Colonic mucosa (tissue), 4 donors: ENCODE data around the gene COBL. TPM values are rescaled to one million over a fixed set of nuclear protein-coding genes. Genes with fewer than 3 reads are reported as not detected.

Experiments
- DNase-seq: peaks from one replicate; pipeline ENCODE4 v3.0.0-alpha.2; 2020
- H3K27ac ChIP-seq: fragments of 200-600 bp; one replicate; pipeline ENCODE4 v1.8.0; 2021
- H3K27me3 ChIP-seq: fragments of 200-600 bp; one replicate; pipeline ENCODE4 v1.8.0; 2021
- H3K36me3 ChIP-seq: fragments of 200-600 bp; one replicate; pipeline ENCODE4 v1.8.0; 2021
- H3K4me1 ChIP-seq: fragments of 200-600 bp; one replicate; pipeline ENCODE4 v1.8.0; 2021; ENCODE audit warnings: mild to moderate bottlenecking
- H3K4me3 ChIP-seq: fragments of 200-600 bp; one replicate; pipeline ENCODE4 v1.8.0; 2021
- H3K9ac ChIP-seq, 2 donors: one replicate each; pipeline ENCODE4 v1.7.0; 2013; ENCODE audit warnings: control low read depth in 2 of 2, low read depth in 2 of 2, low read length in 2 of 2
- H3K9me3 ChIP-seq: fragments of 200-600 bp; one replicate; pipeline ENCODE4 v1.8.0; 2021
- intact Hi-C: fragments of 100-400 bp; cut with DNase I; formaldehyde crosslinking; loops from one replicate; pipeline ENCODE4 v1.14.1; 2022
- total RNA-seq, 2 donors: library from RNA; stranded (reverse); fragmentation: NEBNext Ultra II Directional in 1 of 2; extraction: Animal tissue kit (Norgen Biotek cat#: 25700) in 1 of 2; gene quantifications; one replicate each; pipeline ENCODE4 v1.2.1, GENCODE V29; 2021
- TF ChIP-seq, protein P1 (sequence below): fragments of 200-600 bp; IDR thresholded peaks from one replicate; pipeline ENCODE4 v1.8.0; 2022; ENCODE audit warnings: antibody characterized with exemption, mild to moderate bottlenecking
- donor health status: healthy.
- donor health status: DM: no; HTN: no; CAD: no.
- donor health status: DM: no; HTN: no; CAD: no.

COBL gene
- total RNA-seq, 2 donors from 2014 or later, result 36.8 to 49.2 TPM

DNA sequence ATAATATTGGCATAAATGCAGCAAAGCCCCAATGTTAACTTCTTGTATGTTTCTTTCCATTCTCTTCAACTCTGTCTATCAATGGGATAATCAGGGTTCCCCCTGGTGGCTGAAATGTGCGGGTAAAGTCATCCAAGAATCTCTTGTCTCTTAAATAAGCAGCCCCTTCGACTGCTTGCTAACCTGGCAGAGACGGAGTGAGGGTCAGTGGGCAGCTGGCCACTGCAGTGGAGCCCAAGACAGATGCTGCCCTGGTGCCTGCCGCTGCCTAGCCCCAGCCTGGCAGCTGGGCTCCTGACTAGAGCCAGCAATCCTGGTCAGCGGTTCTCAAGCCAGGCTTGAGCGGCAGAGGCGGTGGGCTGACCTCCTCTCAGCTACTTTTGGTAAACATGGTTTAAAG lies 248.9 kb downstream of the COBL start:
- Histone ChIP-seq H3K9ac (no peak overlapping the region), H3K4me1 (no peaks in the 10 kb centered on the region), H3K9me3 (no peaks in the 10 kb centered on the region), H3K4me3 (no peak overlapping the region), H3K27me3 (no peaks in the 10 kb centered on the region), H3K27ac (no peak overlapping the region), H3K36me3 (no peaks in the 10 kb centered on the region)
- intact Hi-C loops, result loop anchor here (10.0 kb wide), 2 partner anchors 273 to 593 kb away; no protein-coding TSS in a partner anchor
- TF ChIP-seq, protein P1, sequence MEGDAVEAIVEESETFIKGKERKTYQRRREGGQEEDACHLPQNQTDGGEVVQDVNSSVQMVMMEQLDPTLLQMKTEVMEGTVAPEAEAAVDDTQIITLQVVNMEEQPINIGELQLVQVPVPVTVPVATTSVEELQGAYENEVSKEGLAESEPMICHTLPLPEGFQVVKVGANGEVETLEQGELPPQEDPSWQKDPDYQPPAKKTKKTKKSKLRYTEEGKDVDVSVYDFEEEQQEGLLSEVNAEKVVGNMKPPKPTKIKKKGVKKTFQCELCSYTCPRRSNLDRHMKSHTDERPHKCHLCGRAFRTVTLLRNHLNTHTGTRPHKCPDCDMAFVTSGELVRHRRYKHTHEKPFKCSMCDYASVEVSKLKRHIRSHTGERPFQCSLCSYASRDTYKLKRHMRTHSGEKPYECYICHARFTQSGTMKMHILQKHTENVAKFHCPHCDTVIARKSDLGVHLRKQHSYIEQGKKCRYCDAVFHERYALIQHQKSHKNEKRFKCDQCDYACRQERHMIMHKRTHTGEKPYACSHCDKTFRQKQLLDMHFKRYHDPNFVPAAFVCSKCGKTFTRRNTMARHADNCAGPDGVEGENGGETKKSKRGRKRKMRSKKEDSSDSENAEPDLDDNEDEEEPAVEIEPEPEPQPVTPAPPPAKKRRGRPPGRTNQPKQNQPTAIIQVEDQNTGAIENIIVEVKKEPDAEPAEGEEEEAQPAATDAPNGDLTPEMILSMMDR, result peak; percentile 64
- peak; percentile 72 for DNase-seq

DNA sequence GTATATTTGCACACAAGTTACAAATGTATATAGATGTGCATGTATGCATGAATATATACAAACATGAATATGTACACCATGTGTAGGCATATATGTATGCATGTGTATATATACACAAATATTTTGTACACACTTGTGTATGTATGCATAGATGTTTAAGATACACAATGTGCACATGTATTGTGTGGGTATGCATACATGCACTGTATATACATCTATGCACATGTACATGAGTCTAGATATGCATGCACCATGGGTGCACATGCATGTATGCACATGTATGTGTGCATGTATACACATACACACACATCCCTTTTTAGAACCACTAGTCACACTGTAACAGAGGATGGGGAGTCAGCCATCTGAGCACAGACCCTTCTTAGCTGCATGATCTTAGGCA lies 249.4 kb downstream of the COBL start:
- no peaks in the 10 kb centered on the region for H3K9me3 ChIP-seq
- no peaks in the 10 kb centered on the region for H3K4me1 ChIP-seq
- H3K27ac ChIP-seq, result no peak overlapping the region
- no peak for DNase-seq
- no peak overlapping the region for H3K9ac ChIP-seq
- no peak overlapping the region for H3K4me3 ChIP-seq
- TF ChIP-seq, protein P1, result no peak
- no peaks in the 10 kb centered on the region for H3K36me3 ChIP-seq
- H3K27me3 ChIP-seq, result no peaks in the 10 kb centered on the region
- intact Hi-C loops, result loop anchor here (10.0 kb wide), 2 partner anchors 272 to 592 kb away; no protein-coding TSS in a partner anchor

DNA sequence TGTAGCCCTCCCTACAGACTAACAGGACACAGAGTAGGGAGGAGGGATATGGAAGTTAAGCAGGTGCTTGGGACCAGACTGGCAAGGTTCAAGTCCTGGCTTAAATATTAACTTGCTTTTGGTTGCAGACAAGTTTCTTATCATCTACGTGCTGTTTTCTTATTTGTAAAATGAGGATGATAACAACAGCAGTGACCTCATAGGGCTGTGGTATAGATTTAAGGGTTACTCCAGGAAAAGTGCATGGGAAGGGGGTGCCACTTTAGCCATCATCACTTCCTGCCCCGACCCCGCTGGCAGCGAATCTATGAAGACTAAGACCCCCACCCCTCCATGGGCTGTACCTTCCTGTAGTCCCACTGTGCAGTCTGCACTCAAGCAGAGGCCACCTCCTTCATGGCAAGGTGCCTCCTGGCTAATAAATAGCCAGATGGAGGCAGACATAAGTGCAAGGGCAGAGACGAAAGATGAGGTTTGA lies 250.2 kb downstream of the COBL start:
- intact Hi-C loops, result loop anchor here (10.0 kb wide), 2 partner anchors 272 to 592 kb away; no protein-coding TSS in a partner anchor
- no peak overlapping the region for H3K9ac ChIP-seq

DNA sequence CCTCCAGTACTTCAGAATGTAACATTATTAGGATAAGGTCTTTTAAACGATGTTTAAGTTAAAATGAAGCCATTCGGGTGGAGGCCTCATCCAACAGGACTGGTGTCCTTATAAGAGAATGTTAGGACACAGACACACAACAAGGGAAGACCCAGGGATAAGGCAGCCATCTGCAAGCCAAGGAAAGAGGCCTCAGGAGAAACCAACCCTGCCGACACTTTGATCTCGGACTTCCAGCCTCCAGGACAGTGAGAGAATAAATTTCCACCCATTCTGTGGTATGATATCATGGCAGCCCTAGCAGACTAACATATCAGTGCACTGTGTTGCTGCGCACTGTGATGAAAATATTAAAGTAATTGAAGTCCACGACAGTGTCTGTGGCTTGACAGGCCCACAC lies 250.8 kb downstream of the COBL start:
- TF ChIP-seq, protein P1, result no peak
- H3K27me3 ChIP-seq, result no peaks in the 10 kb centered on the region
- H3K9me3 ChIP-seq, result no peaks in the 10 kb centered on the region
- no peak overlapping the region for H3K4me3 ChIP-seq
- no peak overlapping the region for H3K9ac ChIP-seq
- intact Hi-C loops, result loop anchor here (10.0 kb wide), 2 partner anchors 271 to 591 kb away; no protein-coding TSS in a partner anchor
- no peak overlapping the region for H3K27ac ChIP-seq
- no peaks in the 10 kb centered on the region for H3K36me3 ChIP-seq
- no peaks in the 10 kb centered on the region for H3K4me1 ChIP-seq
- no peak for DNase-seq

More for the DNA sequence above, 250.2 kb downstream of the COBL start:
- peak; percentile 40 for DNase-seq
- TF ChIP-seq, protein P1, result no peak
- Histone ChIP-seq H3K4me3 (no peak overlapping the region), H3K27me3 (no peaks in the 10 kb centered on the region), H3K27ac (no peak overlapping the region), H3K9me3 (no peaks in the 10 kb centered on the region), H3K36me3 (no peaks in the 10 kb centered on the region), H3K4me1 (no peaks in the 10 kb centered on the region)

DNA sequence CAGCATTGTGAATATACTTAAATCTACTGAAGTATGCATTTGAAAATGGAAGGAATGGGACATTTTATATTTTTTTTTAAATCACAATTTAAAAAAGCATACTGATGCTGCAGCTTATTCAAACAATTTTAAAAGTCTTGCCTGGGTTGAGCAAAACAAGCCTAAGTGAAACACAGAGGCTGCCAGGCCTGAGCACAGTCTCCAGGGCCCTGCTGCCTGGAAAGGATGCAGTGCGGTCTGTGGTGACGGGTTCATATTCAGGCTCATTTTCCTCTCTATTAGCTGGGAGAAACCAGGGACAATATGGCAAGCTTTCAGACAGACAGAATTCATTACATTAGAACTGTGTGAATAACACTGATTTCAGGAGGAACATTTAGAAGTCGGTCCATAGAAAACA lies 251.9 kb downstream of the COBL start:
- H3K4me3 ChIP-seq, result no peak overlapping the region

More for the DNA sequence above, 251.9 kb downstream of the COBL start:
- DNase-seq, result no peak
- H3K36me3 ChIP-seq, result no peaks in the 10 kb centered on the region
- H3K27me3 ChIP-seq, result no peaks in the 10 kb centered on the region
- H3K27ac ChIP-seq, result no peak overlapping the region
- H3K9me3 ChIP-seq, result no peaks in the 10 kb centered on the region
- H3K4me1 ChIP-seq, result no peaks in the 10 kb centered on the region
- TF ChIP-seq, protein P1, result no peak
- intact Hi-C loops, result loop anchor here (10.0 kb wide), 2 partner anchors 270 to 590 kb away; no protein-coding TSS in a partner anchor
- no peak overlapping the region for H3K9ac ChIP-seq
